Measurements from ENCODE around the gene NUP98. TPM values are rescaled to one million over a fixed set of nuclear protein-coding genes. Genes with fewer than 3 reads are reported as not detected.

NUP98 gene
- total and polyA plus RNA-seq, 8 donors, result 12.2 to 38.0 (median 26.1) TPM

DNA sequence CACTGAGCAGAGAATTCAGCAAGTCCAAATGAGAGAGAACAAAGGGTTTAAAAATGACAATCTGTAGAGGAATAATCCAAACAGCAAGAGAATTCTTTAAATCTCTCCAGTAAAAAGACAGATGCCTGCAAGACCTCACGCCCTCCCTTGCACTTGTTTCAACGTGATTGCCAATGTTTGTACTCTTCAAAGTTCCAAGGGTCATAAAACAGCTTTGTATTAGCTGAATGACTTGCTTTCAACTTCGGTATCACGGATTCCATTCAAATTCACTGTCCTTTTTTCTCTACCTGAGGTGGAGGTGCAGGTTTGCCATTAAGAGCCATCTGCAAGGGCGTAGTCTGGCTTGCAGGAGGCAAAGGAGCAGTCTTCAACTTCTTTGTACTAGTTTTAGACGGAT is 85.1 kb downstream of the NUP98 start:
- DNase-seq (no peak), ATAC-seq (no peak), FAIRE-seq (no peak)
- peaks cover 6 to 35% (median 7%) of the 10 kb centered on the region in 3 donors for H3K36me3 ChIP-seq
- intact Hi-C loops (cut with DNase I), result no loop called here
- no peaks in the 10 kb centered on the region for H3K9me3 ChIP-seq
- H3K4me3 ChIP-seq, result no peak overlapping the region
- H3K27ac ChIP-seq, result no peak overlapping the region
- 66% methylated on average over 6 of the region's 6 CpGs for WGBS, 2 donors
- H3K27me3 ChIP-seq, result no peaks in the 10 kb centered on the region
- TF ChIP-seq, protein P1, sequence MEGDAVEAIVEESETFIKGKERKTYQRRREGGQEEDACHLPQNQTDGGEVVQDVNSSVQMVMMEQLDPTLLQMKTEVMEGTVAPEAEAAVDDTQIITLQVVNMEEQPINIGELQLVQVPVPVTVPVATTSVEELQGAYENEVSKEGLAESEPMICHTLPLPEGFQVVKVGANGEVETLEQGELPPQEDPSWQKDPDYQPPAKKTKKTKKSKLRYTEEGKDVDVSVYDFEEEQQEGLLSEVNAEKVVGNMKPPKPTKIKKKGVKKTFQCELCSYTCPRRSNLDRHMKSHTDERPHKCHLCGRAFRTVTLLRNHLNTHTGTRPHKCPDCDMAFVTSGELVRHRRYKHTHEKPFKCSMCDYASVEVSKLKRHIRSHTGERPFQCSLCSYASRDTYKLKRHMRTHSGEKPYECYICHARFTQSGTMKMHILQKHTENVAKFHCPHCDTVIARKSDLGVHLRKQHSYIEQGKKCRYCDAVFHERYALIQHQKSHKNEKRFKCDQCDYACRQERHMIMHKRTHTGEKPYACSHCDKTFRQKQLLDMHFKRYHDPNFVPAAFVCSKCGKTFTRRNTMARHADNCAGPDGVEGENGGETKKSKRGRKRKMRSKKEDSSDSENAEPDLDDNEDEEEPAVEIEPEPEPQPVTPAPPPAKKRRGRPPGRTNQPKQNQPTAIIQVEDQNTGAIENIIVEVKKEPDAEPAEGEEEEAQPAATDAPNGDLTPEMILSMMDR (IDR thresholded peaks at IDR 0.05), result no peak
- H3K4me1 ChIP-seq, result no peaks in the 10 kb centered on the region

DNA sequence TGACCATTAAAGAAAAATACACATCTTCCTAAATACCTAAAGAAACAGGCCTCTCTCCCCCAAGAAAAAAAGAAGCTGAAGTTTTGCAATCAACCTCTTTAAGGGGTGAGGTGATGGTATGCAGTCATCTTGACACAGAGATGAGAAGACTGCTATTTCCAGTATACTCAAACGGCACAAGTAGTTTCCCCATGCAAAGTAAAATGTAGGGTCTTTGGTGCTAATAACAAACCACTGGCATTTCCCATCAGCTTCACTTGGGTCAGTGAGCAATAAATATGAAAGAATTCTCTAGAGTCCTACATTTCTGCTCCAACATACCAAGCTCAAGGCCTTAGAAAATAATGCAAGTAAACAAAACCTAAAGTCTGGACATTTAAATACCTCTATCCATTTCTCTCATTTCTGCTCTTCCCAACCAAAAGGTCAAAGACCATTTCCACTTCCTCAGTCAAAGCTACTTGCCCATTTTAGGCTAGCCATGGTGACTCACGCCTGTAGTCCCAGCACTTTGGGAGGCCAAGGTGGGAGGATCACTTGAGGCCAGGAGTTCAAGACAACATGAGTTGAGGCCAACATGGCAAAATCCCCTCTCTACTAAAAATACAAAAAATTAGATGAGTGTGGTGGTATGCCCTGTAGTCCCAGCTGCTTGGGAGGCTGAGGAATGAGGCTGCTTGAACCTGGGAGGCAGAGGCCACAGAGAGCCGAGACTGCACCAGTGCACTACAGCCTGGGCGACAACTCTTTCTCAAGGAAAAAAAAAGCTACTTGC is 86.7 kb downstream of the NUP98 start:
- H3K27me3 ChIP-seq, result no peaks in the 10 kb centered on the region
- DNase-seq (no peak), FAIRE-seq (no peak), ATAC-seq (no peak)
- TF ChIP-seq, protein P1 (IDR thresholded peaks at IDR 0.05), result no peak
- 96 to 98% methylated on average over 4 of the region's 4 CpGs for WGBS, 2 donors
- no peaks in the 10 kb centered on the region for H3K4me1 ChIP-seq
- no peak overlapping the region for H3K27ac ChIP-seq
- no peaks in the 10 kb centered on the region for H3K9me3 ChIP-seq
- no peak overlapping the region for H3K4me3 ChIP-seq
- intact Hi-C loops (cut with DNase I), result no loop called here
- H3K36me3 ChIP-seq, result peaks cover 3 to 20% (median 7%) of the 10 kb centered on the region in 3 donors

DNA sequence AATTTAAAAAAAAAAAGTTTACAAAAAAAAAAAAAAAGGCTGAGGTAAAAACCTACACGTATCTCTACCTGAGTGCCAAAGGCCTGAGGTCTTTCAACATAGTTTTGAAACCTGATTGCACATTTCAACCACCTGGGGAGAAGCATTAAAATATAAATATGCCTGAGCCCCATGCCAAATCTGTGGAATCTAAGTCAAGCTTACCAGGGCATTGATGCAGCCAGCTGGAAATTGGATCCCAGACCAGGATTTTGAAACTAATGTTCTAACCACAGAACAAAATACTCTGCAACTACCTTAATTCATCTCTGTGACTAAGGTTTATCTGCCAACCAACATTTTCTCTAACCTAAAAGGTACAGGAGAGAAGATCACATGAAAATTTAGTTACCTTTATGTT is 87.4 kb downstream of the NUP98 start:
- Histone ChIP-seq H3K9me3 (no peaks in the 10 kb centered on the region), H3K27ac (no peak overlapping the region), H3K36me3 (peaks cover 4 to 21% (median 7%) of the 10 kb centered on the region in 3 donors), H3K4me1 (no peaks in the 10 kb centered on the region), H3K27me3 (no peaks in the 10 kb centered on the region), H3K4me3 (no peak overlapping the region)
- ATAC-seq (no peak), DNase-seq (no peak), FAIRE-seq (no peak)
- WGBS, 2 donors, result 57 to 74% methylated on average over 1 of the region's 1 CpG
- intact Hi-C loops (cut with DNase I), result no loop called here
- TF ChIP-seq, protein P1 (IDR thresholded peaks at IDR 0.05), result no peak

DNA sequence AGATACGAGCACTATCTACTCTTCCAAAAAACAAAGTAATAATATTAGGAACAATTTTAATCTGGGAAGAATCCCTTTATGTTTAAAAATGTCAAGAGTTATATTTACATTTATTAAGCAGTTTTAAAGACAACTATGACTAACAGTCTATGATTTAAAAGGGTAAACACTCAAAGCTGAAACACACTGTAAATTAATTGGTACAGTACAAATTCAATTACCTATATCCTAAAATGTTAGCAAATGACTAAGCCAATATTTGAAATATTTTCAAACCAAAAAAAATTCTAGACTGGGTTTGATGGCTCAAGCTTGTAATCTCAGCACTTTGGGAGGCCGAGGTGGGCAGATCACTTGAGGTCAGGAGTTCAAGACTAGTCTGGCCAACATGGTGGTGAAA is 90.2 kb downstream of the NUP98 start:
- no peak for FAIRE-seq
- Histone ChIP-seq H3K36me3 (peaks cover 3 to 24% (median 13%) of the 10 kb centered on the region in 3 donors), H3K27me3 (no peaks in the 10 kb centered on the region), H3K27ac (no peak overlapping the region), H3K4me3 (no peak overlapping the region), H3K9me3 (no peaks in the 10 kb centered on the region), H3K4me1 (peaks cover 0 to 4% (median 0%) of the 10 kb centered on the region in 3 donors)
- TF ChIP-seq, protein P1 (IDR thresholded peaks at IDR 0.05), result no peak
- 94 to 97% methylated on average over 2 of the region's 2 CpGs for WGBS, 2 donors
- ATAC-seq, result no peak
- no peak for DNase-seq
- intact Hi-C loops (cut with DNase I), result no loop called here

DNA sequence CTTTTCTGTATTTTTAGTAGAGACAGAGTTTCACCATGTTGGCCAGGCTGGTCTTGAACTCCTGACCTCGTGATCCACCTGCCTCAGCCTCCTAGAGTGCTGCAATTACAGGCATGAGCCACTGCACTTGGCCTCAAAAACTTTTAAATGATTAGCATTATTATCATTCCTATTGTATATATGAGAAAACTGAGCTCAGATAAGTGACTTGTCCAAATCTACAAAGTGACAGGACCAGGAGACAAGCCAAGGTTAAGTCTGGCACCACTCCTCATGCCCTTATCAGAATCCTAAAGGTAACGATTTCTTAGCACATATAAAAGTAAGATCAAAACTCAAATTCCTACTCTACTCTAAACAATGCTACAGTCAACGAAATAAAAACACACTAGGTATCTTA is 94.0 kb downstream of the NUP98 start:
- peak; percentile 46 to 87 (median 70) for ATAC-seq
- Histone ChIP-seq H3K4me3 (no peak overlapping the region), H3K27me3 (no peaks in the 10 kb centered on the region), H3K27ac (no peak overlapping the region), H3K9me3 (no peaks in the 10 kb centered on the region), H3K4me1 (peaks cover 0 to 4% (median 0%) of the 10 kb centered on the region in 3 donors), H3K36me3 (peaks cover 0 to 24% (median 20%) of the 10 kb centered on the region in 3 donors)
- TF ChIP-seq, protein P1 (IDR thresholded peaks at IDR 0.05), result no peak
- 36 to 39% methylated on average over 3 of the region's 3 CpGs for WGBS, 2 donors
- intact Hi-C loops (cut with DNase I), result no loop called here
- FAIRE-seq, result no peak
- peak in 2 of 6 donors; percentile 17 to 19 for DNase-seq
